ENCODE results near the gene CACNA1B.
"Not testable (repeated sequence)": the region's sequence is repeated elsewhere in the genome, so short reads cannot be mapped to it uniquely, and the experiment has no call there.

GRCh38 chr9:137883977-137884376 lies 6.4 kb downstream of the CACNA1B start:
- not testable (repeated sequence) for TF ChIP-seq POLR2A, CTCF (IDR thresholded peaks at IDR 0.05)
